22Rv1 (cell line): ENCODE data around the gene ATP2C1.

Experiments
- CTCF ChIP-seq: fragments of 450-650 bp; IDR thresholded peaks from 2 replicates; pipeline ENCODE4 v1.5.1; 2017; ENCODE audit warnings: mild to moderate bottlenecking
- ZFX ChIP-seq: fragments of 450-650 bp; IDR thresholded peaks from 2 replicates; pipeline ENCODE4 v1.6.1; 2017; ENCODE audit warnings: antibody characterized with exemption, borderline replicate concordance

GRCh38 chr3:130905551-130905950, 11.7 kb downstream of the ATP2C1 start:
- TF ChIP-seq CTCF (no peak), ZFX (no peak)
